Measurements from ENCODE around the gene AMIGO1. TPM values are rescaled to one million over a fixed set of nuclear protein-coding genes. Genes with fewer than 3 reads are reported as not detected.

The AMIGO1 gene
- total and polyA plus RNA-seq, 12 donors: 3.8 to 27.9 (median 22.5) TPM

GRCh38 chr1:109478806-109479205 is 30.7 kb downstream of the AMIGO1 start:
- H3K9me3 ChIP-seq (replicated peaks in 1 of 3): no peaks in the 10 kb centered on the region
- TF ChIP-seq CTCF (IDR thresholded peaks at IDR 0.05): no peak
- no peak for TF ChIP-seq POLR2A (IDR thresholded peaks at IDR 0.05)
- peaks cover 4 to 6% of the 10 kb centered on the region in 2 donors for H3K4me1 ChIP-seq (replicated peaks in 1 of 2)
- H3K27ac ChIP-seq: no peak overlapping the region
- H3K4me3 ChIP-seq: no peak overlapping the region
- DNase-seq: peak in 3 of 7 donors; percentile 9 to 41 (median 17)
- peaks cover 0 to 5% of the 10 kb centered on the region in 2 donors for H3K36me3 ChIP-seq (replicated peaks in 1 of 2)
- H3K27me3 ChIP-seq: no peaks in the 10 kb centered on the region
- intact Hi-C loops (cut with DNase I): no loop called here
- 47 to 66% (median 56%) methylated on average over 6 to 7 of the region's 7 CpGs for WGBS, 4 donors

GRCh38 chr1:109477821-109478220 is 31.7 kb downstream of the AMIGO1 start:
- no peak for TF ChIP-seq CTCF (IDR thresholded peaks at IDR 0.05)
- no peak for TF ChIP-seq POLR2A (IDR thresholded peaks at IDR 0.05)
- Histone ChIP-seq H3K4me1 (replicated peaks in 1 of 2) (peaks cover 0 to under 1% of the 10 kb centered on the region in 2 donors), H3K27ac (no peak overlapping the region), H3K4me3 (no peak overlapping the region), H3K27me3 (no peaks in the 10 kb centered on the region), H3K9me3 (replicated peaks in 1 of 3) (no peaks in the 10 kb centered on the region), H3K36me3 (replicated peaks in 1 of 2) (peaks cover 0 to 5% of the 10 kb centered on the region in 2 donors)
- DNase-seq: peak in 1 of 7 donors; percentile 10
- WGBS, 4 donors: 80 to 100% (median 85%) methylated on average over 2 to 6 of the region's 6 CpGs
- intact Hi-C loops (cut with DNase I): no loop called here

DNA sequence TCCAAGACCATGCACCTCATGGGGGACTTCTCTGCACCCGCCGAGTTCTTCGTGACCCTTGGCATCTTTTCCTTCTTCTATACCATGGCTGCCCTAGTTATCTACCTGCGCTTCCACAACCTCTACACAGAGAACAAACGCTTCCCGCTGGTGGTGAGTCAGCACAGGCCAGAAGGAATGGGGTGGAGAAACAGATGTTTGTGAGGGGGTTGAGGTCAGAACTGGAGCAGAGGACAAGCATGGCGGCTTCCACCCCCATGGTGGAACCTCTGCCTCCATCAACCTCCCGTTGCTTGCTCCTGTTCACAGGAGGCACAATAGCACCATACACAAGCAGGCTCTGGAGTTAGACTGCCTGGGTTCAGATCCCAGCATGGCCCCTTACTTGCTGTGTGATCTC is 32.7 kb downstream of the AMIGO1 start:
- 85 to 95% (median 92%) methylated on average over 7 to 8 of the region's 8 CpGs for WGBS, 4 donors

DNA sequence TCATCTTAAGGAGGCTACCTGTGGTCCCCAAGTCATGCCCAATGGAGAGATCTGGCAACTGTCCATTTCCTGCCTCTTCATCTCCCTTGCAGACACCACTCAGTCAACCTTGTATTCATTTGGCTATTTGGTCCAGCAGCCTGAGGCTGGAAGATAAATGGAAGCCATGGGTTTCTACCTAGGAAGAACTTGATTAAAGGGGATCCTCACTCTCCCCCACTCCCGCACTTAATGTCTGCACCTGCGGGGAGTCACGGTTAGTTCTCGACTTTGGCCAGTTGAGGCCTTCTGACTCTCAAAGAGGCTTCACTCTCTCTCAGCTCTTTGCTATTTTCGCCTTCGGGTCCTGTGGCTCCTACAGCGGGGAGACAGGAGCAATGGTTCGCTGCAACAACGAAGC is 34.3 kb downstream of the AMIGO1 start:
- Histone ChIP-seq H3K4me1 (replicated peaks in 1 of 2) (no peaks in the 10 kb centered on the region), H3K36me3 (replicated peaks in 1 of 2) (peaks cover 0 to 5% of the 10 kb centered on the region in 2 donors), H3K9me3 (replicated peaks in 1 of 3) (no peaks in the 10 kb centered on the region), H3K4me3 (no peak overlapping the region), H3K27me3 (no peaks in the 10 kb centered on the region), H3K27ac (no peak overlapping the region)
- DNase-seq: no peak
- TF ChIP-seq CTCF (IDR thresholded peaks at IDR 0.05) (no peak), POLR2A (IDR thresholded peaks at IDR 0.05) (no peak)
- 86 to 88% (median 86%) methylated on average over 9 of the region's 9 CpGs for WGBS, 4 donors
- intact Hi-C loops (cut with DNase I): no loop called here

More for the DNA sequence above, 32.7 kb downstream of the AMIGO1 start:
- TF ChIP-seq POLR2A (IDR thresholded peaks at IDR 0.05) (no peak), CTCF (IDR thresholded peaks at IDR 0.05) (no peak)
- peaks cover 0 to 5% of the 10 kb centered on the region in 2 donors for H3K36me3 ChIP-seq (replicated peaks in 1 of 2)
- H3K4me1 ChIP-seq (replicated peaks in 1 of 2): no peaks in the 10 kb centered on the region
- H3K27me3 ChIP-seq: no peaks in the 10 kb centered on the region
- H3K27ac ChIP-seq: no peak overlapping the region
- H3K9me3 ChIP-seq (replicated peaks in 1 of 3): no peaks in the 10 kb centered on the region
- no peak overlapping the region for H3K4me3 ChIP-seq
- intact Hi-C loops (cut with DNase I): no loop called here
- peak in 1 of 7 donors; percentile 7 for DNase-seq

Measured in adrenal gland (tissue), 12 donors.